Liver (tissue), 3 donors: ENCODE results near the gene KRIT1.

Source experiments
- FOXA1 ChIP-seq: IDR thresholded peaks from 2 replicates; pipeline ENCODE4 v1.6.1; 2016; ENCODE audit warnings: antibody characterized with exemption
- JUND ChIP-seq, 2 donors: IDR thresholded peaks; 2 replicates each; pipeline ENCODE4 v1.6.1; 2016; ENCODE audit warnings: antibody characterized with exemption in 2 of 2
- NR2F2 ChIP-seq: IDR thresholded peaks from 2 replicates; pipeline ENCODE4 v1.6.1; 2016; ENCODE audit warnings: antibody characterized with exemption
- RAD21 ChIP-seq, 2 donors: IDR thresholded peaks; 2 replicates each; pipeline ENCODE4 v1.6.1; 2016; ENCODE audit warnings: antibody characterized with exemption in 2 of 2, mild to moderate bottlenecking in 2 of 2
- TAF1 ChIP-seq: conservative IDR thresholded peaks from 2 replicates; pipeline ENCODE4 v1.6.1; 2016; ENCODE audit warnings: antibody characterized with exemption, mild to moderate bottlenecking
- TF ChIP-seq, protein P1 (sequence below): fragments of 150-350 bp; IDR thresholded peaks from 2 replicates; pipeline ENCODE4 v1.5.1; 2017; ENCODE audit warnings: improper control_type of control experiment, low read depth, low read length; ENCODE audit not compliant: missing input control
- TF ChIP-seq, protein P2 (sequence below): IDR thresholded peaks from 2 replicates; pipeline ENCODE4 v1.6.1; 2016; ENCODE audit warnings: antibody characterized with exemption
- donor health status: healthy.
- donor health status: healthy.

DNA sequence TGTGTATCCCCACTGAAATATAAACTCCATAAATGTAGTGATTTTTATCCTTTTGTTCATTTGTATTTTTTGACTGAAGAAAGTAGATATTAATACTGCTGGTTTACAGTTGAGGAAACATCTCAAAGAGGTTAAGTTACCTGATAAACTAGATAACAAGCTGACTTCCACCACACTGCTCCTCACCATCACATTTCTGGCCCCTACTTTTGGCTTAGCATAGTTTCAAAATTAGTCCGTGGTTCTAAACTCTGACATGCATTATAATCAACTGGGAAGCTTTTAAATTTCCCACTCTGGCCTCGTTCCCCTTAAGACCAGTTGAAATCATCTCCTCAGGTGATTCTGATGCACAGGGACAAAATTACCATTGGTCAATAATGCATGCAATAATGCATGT lies 43.6 kb upstream of the KRIT1 start:
- TF ChIP-seq TAF1: no peak
- TF ChIP-seq, protein P1, sequence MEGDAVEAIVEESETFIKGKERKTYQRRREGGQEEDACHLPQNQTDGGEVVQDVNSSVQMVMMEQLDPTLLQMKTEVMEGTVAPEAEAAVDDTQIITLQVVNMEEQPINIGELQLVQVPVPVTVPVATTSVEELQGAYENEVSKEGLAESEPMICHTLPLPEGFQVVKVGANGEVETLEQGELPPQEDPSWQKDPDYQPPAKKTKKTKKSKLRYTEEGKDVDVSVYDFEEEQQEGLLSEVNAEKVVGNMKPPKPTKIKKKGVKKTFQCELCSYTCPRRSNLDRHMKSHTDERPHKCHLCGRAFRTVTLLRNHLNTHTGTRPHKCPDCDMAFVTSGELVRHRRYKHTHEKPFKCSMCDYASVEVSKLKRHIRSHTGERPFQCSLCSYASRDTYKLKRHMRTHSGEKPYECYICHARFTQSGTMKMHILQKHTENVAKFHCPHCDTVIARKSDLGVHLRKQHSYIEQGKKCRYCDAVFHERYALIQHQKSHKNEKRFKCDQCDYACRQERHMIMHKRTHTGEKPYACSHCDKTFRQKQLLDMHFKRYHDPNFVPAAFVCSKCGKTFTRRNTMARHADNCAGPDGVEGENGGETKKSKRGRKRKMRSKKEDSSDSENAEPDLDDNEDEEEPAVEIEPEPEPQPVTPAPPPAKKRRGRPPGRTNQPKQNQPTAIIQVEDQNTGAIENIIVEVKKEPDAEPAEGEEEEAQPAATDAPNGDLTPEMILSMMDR: no peak
- no peak for TF ChIP-seq FOXA1
- TF ChIP-seq, protein P2, sequence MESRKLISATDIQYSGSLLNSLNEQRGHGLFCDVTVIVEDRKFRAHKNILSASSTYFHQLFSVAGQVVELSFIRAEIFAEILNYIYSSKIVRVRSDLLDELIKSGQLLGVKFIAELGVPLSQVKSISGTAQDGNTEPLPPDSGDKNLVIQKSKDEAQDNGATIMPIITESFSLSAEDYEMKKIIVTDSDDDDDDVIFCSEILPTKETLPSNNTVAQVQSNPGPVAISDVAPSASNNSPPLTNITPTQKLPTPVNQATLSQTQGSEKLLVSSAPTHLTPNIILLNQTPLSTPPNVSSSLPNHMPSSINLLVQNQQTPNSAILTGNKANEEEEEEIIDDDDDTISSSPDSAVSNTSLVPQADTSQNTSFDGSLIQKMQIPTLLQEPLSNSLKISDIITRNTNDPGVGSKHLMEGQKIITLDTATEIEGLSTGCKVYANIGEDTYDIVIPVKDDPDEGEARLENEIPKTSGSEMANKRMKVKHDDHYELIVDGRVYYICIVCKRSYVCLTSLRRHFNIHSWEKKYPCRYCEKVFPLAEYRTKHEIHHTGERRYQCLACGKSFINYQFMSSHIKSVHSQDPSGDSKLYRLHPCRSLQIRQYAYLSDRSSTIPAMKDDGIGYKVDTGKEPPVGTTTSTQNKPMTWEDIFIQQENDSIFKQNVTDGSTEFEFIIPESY: no peak
- TF ChIP-seq JUND (IDR thresholded peaks at IDR 0.05): no peak
- no peak for TF ChIP-seq RAD21 (IDR thresholded peaks at IDR 0.05)
- TF ChIP-seq NR2F2: no peak
